ENCODE data around the gene PFDN6.
"Not testable (repeated sequence)": the region's sequence is repeated elsewhere in the genome, so short reads cannot be mapped to it uniquely, and the experiment has no call there.

PFDN6 gene

DNA sequence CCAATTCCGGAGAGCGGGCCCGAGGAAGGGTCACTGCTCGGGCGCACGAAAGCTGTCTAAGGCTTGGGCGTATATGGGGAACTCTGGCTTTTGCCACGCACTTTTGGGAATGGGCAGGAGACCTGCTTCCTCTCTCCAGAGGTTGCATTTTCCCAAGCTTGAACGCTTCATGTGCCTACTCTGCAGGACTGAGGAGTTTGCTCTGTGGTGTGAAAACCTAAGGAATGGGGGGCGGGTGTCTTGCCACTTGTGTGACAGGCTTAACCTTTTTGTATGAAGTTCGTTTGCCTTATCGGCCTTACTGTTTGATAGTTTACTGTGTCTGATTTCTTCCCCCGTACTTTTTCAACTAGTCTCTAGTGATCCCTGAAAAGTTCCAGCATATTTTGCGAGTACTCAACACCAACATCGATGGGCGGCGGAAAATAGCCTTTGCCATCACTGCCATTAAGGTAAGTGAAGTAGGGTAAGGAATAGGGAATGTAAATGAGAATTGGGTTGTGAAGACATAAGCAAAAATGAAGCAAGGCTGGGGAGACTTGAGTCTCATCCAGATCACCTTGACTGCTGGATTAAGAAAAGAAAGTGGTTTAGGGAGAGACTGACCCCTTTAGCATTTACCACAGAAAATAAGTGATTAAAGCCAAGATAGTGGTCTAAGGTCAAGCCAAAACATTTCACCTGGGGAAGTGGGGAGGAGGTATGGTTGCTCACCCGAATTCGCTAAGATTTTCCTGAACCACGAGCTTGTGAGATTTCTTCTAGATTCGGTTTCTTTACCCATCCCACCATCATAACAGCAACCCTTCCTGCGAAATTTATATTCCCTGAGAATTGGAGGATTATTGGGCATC lies 16.9 kb upstream of the PFDN6 start:
- peaks cover 50% of the 10 kb centered on the region for H3K4me1 ChIP-seq (ENCODE audit: control insufficient read depth, low read length)
- no peak for TF ChIP-seq EZH2phosphoT487 (IDR thresholded peaks at IDR 0.05; ENCODE audit: borderline replicate concordance, low read length)
- TF ChIP-seq, protein P1, sequence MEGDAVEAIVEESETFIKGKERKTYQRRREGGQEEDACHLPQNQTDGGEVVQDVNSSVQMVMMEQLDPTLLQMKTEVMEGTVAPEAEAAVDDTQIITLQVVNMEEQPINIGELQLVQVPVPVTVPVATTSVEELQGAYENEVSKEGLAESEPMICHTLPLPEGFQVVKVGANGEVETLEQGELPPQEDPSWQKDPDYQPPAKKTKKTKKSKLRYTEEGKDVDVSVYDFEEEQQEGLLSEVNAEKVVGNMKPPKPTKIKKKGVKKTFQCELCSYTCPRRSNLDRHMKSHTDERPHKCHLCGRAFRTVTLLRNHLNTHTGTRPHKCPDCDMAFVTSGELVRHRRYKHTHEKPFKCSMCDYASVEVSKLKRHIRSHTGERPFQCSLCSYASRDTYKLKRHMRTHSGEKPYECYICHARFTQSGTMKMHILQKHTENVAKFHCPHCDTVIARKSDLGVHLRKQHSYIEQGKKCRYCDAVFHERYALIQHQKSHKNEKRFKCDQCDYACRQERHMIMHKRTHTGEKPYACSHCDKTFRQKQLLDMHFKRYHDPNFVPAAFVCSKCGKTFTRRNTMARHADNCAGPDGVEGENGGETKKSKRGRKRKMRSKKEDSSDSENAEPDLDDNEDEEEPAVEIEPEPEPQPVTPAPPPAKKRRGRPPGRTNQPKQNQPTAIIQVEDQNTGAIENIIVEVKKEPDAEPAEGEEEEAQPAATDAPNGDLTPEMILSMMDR (IDR thresholded peaks at IDR 0.05; ENCODE audit: low read depth, low read length, poor library complexity, severe bottlenecking), result no peak
- peaks cover 53% of the 10 kb centered on the region for H3F3A ChIP-seq (ENCODE audit: control insufficient read depth, insufficient read depth)
- H3K9me3 ChIP-seq (ENCODE audit: control insufficient read depth, insufficient read depth, low read length), result no peaks in the 10 kb centered on the region
- no peaks in the 10 kb centered on the region for H3K9me2 ChIP-seq (replicated peaks; ENCODE audit: control insufficient read depth, low read length)
- H3K79me2 ChIP-seq (ENCODE audit: control insufficient read depth, low read length), result peaks cover 67% of the 10 kb centered on the region
- H4K20me1 ChIP-seq (ENCODE audit: control insufficient read depth, insufficient read depth, low read depth, low read length), result peaks cover 25% of the 10 kb centered on the region
- H3K4me3 ChIP-seq (ENCODE audit: low read length), result peak overlapping the region; percentile 93
- no peaks in the 10 kb centered on the region for H3K27me3 ChIP-seq (ENCODE audit: control insufficient read depth, low read length)
- peak overlapping the region; percentile 80 for H3K27ac ChIP-seq (ENCODE audit: low read depth, low read length)
- H3K4me2 ChIP-seq (ENCODE audit: low read length), result peak overlapping the region; percentile 99
- peaks cover 82% of the 10 kb centered on the region for H3K36me3 ChIP-seq (ENCODE audit: control insufficient read depth, low read length)

DNA sequence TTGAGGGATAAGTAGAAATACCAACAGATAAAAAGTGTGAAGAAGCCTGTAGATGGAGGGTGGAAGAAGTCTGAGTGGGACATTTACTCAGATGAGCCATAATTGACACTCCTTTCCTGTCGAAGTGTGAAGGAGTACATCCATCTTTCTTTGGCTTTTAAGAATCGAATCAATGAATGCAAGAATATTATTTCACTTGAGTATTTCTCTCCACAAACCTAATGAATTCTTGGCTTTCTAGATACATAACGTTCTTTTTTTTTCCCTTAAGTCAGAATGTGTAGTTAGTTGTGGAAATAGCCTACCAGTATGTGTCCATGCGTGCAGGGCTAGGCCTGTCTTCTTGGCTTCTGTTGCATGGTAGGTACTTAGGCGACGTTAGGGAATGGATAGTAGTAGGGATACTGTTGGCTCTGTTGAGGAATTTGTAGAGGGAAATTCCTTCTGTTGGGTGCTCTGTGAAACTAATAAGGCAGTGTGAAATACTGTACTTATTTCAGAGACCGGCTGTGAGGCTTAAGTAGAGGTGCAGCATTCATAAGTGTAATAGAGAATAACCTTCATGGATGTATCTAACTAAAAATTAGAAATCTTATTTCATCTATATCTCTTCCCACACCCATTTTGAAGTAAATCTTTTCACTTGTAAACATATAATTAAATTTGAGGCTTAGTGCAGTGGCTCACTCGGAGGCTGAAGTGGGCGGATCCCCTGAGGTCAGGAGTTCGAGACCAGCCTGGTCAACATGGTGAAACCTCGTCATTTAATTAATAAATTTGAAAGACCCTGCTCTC lies 16.1 kb upstream of the PFDN6 start:
- Histone ChIP-seq H3K27me3 (ENCODE audit: control insufficient read depth, low read length) (no peaks in the 10 kb centered on the region), H3K27ac (ENCODE audit: low read depth, low read length) (peak overlapping the region; percentile 80), H3K79me2 (ENCODE audit: control insufficient read depth, low read length) (peaks cover 67% of the 10 kb centered on the region), H3K36me3 (ENCODE audit: control insufficient read depth, low read length) (peaks cover 82% of the 10 kb centered on the region), H3K4me2 (ENCODE audit: low read length) (peak overlapping the region; percentile 99), H3K4me1 (ENCODE audit: control insufficient read depth, low read length) (peaks cover 58% of the 10 kb centered on the region), H4K20me1 (ENCODE audit: control insufficient read depth, insufficient read depth, low read depth, low read length) (peaks cover 25% of the 10 kb centered on the region), H3F3A (ENCODE audit: control insufficient read depth, insufficient read depth) (peaks cover 61% of the 10 kb centered on the region), H3K9me3 (ENCODE audit: control insufficient read depth, insufficient read depth, low read length) (no peaks in the 10 kb centered on the region), H3K9me2 (replicated peaks; ENCODE audit: control insufficient read depth, low read length) (no peaks in the 10 kb centered on the region), H3K4me3 (ENCODE audit: low read length) (peak overlapping the region; percentile 93)
- TF ChIP-seq, protein P1 (IDR thresholded peaks at IDR 0.05; ENCODE audit: low read depth, low read length, poor library complexity, severe bottlenecking), result no peak
- no peak for TF ChIP-seq EZH2phosphoT487 (IDR thresholded peaks at IDR 0.05; ENCODE audit: borderline replicate concordance, low read length)

DNA sequence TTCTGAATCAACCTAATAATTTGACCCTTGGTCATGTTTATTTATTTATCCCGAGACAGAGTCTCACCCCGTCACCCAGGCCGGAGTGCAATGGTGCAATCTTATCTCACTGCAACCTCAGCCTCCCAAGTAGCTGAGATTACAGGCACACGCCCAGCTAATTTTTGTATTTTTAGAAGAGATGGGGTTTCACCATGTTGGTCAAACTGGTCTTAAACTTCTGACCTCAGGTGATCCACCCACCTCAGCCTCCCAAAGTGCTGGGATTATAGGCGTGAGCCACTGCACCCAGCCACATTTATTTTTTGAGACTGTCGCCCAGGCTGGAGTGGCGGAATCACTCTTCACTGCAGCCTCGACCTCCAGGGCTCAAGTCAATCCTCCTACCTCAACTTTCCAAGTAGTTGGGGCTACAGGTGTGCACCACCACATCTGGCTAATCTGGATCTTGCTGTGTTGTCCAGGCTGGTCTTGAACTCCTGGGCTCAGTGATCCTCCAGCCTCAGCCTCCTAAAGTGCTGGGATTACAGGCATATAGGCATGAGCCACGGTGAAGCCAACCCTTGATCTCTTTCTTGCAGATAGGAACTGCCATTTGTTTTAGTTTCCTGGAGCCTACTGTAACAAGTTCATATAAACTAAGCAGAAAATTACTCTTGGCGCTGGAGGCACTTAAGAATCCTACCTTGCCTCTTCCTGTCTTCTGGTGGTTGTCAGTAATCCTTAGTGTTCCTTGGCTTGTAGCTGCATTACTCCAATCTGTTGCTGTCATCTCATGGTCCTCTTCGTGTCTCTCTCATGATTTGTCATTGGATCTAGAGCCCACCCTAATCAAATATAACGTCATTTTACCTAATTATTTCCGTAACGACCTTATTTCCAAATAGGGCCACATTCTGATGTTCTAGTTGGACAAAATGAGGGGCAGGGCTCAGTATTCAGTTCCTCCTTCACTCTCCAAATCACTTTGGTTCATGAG lies 15.2 kb upstream of the PFDN6 start:
- Histone ChIP-seq H3K27me3 (ENCODE audit: control insufficient read depth, low read length) (no peaks in the 10 kb centered on the region), H4K20me1 (ENCODE audit: control insufficient read depth, insufficient read depth, low read depth, low read length) (peaks cover 25% of the 10 kb centered on the region), H3F3A (ENCODE audit: control insufficient read depth, insufficient read depth) (peaks cover 66% of the 10 kb centered on the region), H3K4me3 (ENCODE audit: low read length) (peak overlapping the region; percentile 93), H3K27ac (ENCODE audit: low read depth, low read length) (peak overlapping the region; percentile 80), H3K36me3 (ENCODE audit: control insufficient read depth, low read length) (peaks cover 82% of the 10 kb centered on the region), H3K9me3 (ENCODE audit: control insufficient read depth, insufficient read depth, low read length) (no peaks in the 10 kb centered on the region), H3K79me2 (ENCODE audit: control insufficient read depth, low read length) (peaks cover 66% of the 10 kb centered on the region), H3K4me1 (ENCODE audit: control insufficient read depth, low read length) (peaks cover 62% of the 10 kb centered on the region), H3K4me2 (ENCODE audit: low read length) (peak overlapping the region; percentile 99), H3K9me2 (replicated peaks; ENCODE audit: control insufficient read depth, low read length) (no peaks in the 10 kb centered on the region)
- TF ChIP-seq, protein P1 (IDR thresholded peaks at IDR 0.05; ENCODE audit: low read depth, low read length, poor library complexity, severe bottlenecking), result no peak
- TF ChIP-seq EZH2phosphoT487 (IDR thresholded peaks at IDR 0.05; ENCODE audit: borderline replicate concordance, low read length), result no peak

DNA sequence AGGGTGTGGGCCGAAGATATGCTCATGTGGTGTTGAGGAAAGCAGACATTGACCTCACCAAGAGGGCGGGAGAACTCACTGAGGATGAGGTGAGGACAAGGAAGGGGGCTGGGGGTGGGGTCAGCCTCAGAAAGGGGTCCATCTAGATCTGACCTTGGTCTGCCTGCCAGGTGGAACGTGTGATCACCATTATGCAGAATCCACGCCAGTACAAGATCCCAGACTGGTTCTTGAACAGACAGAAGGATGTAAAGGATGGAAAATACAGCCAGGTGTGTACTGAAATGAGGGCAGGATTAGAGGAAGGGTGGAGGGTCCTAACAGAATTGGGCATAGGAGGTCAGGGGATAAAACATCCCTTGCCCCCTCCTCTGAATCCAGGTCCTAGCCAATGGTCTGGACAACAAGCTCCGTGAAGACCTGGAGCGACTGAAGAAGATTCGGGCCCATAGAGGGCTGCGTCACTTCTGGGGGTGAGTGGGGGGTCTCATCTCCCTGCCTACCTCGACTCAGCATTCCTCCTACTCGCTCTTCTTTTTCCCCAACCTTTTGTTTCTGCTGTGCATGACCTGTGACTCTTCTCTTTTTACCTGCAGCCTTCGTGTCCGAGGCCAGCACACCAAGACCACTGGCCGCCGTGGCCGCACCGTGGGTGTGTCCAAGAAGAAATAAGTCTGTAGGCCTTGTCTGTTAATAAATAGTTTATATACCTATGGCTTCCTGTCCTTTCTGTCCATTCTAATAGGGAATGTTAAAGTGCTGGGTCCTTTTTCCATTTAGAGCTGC lies 13.4 kb upstream of the PFDN6 start:
- H3K4me3 ChIP-seq (ENCODE audit: low read length), result peak overlapping the region; percentile 93
- peak overlapping the region; percentile 80 for H3K27ac ChIP-seq (ENCODE audit: low read depth, low read length)
- H3F3A ChIP-seq (ENCODE audit: control insufficient read depth, insufficient read depth), result peaks cover 75% of the 10 kb centered on the region
- H3K4me1 ChIP-seq (ENCODE audit: control insufficient read depth, low read length), result peaks cover 71% of the 10 kb centered on the region
- H3K36me3 ChIP-seq (ENCODE audit: control insufficient read depth, low read length), result peaks cover 93% of the 10 kb centered on the region
- not testable (repeated sequence) for H3K9me2 ChIP-seq (replicated peaks; ENCODE audit: control insufficient read depth, low read length); H3K9me3 ChIP-seq (ENCODE audit: control insufficient read depth, insufficient read depth, low read length); H3K27me3 ChIP-seq (ENCODE audit: control insufficient read depth, low read length)
- H3K79me2 ChIP-seq (ENCODE audit: control insufficient read depth, low read length), result peaks cover 49% of the 10 kb centered on the region
- H3K4me2 ChIP-seq (ENCODE audit: low read length), result peak overlapping the region; percentile 99
- H4K20me1 ChIP-seq (ENCODE audit: control insufficient read depth, insufficient read depth, low read depth, low read length), result peaks cover 25% of the 10 kb centered on the region
